Small intestine (tissue), 7 donors: ENCODE measurements around the gene SLC25A25. TPM values are rescaled to one million over a fixed set of nuclear protein-coding genes. Genes with fewer than 3 reads are reported as not detected.

Experiments
- DNase-seq, 2 donors: peaks; one replicate each; pipeline versions ENCODE4 v3.0.0 to v3.0.0-alpha.2; 2013
- FAIRE-seq: peaks from 2 replicates; lab custom pipeline; 2012; peaks lifted over from hg19 to GRCh38; lab: Jason Lieb, UNC
- H3K27ac ChIP-seq, 3 donors: one replicate each; pipeline ENCODE4 v1.5.1; 2013; ENCODE audit warnings: low read length in 2 of 3, mild to moderate bottlenecking in 2 of 3, control low read depth in 1 of 3, inconsistent platforms in 1 of 3, low read depth in 1 of 3, moderate library complexity in 1 of 3
- H3K27me3 ChIP-seq, 3 donors: one replicate each; pipeline ENCODE4 v1.6.1; 2013; ENCODE audit warnings: low read length in 3 of 3, inconsistent platforms in 1 of 3; ENCODE audit not compliant: control insufficient read depth in 3 of 3, insufficient read depth in 3 of 3
- H3K36me3 ChIP-seq, 3 donors: one replicate each; pipeline ENCODE4 v1.6.1; 2013; ENCODE audit warnings: low read length in 3 of 3, inconsistent platforms in 1 of 3, low read depth in 1 of 3, mild to moderate bottlenecking in 1 of 3, moderate library complexity in 1 of 3; ENCODE audit not compliant: control insufficient read depth in 3 of 3, insufficient read depth in 2 of 3
- H3K4me1 ChIP-seq, 3 donors: one replicate each; pipeline ENCODE4 v1.6.1; 2013; ENCODE audit warnings: low read length in 2 of 3, inconsistent platforms in 1 of 3, low read depth in 1 of 3, mild to moderate bottlenecking in 1 of 3, moderate library complexity in 1 of 3; ENCODE audit not compliant: control insufficient read depth in 3 of 3, insufficient read depth in 2 of 3
- H3K4me3 ChIP-seq, 3 donors: one replicate each; pipeline ENCODE4 v1.5.1; 2013; ENCODE audit warnings: low read length in 3 of 3, control low read depth in 1 of 3, inconsistent platforms in 1 of 3, low read depth in 1 of 3, mild to moderate bottlenecking in 1 of 3, moderate library complexity in 1 of 3
- H3K9me3 ChIP-seq, 2 donors: one replicate each; pipeline ENCODE4 v1.6.1; 2013; ENCODE audit warnings: low read depth in 1 of 2, low read length in 1 of 2; ENCODE audit not compliant: control insufficient read depth in 2 of 2, insufficient read depth in 1 of 2
- WGBS, 3 donors: extraction: QIAGEN DNeasy Blood & Tissue Kit; methylation state at CpG; one replicate each; pipeline ENCODE4 v1.1.7; 2013; 5-methylcytosine and 5-hydroxymethylcytosine counted together
- polyA plus RNA-seq, 4 donors: library from polyadenylated mRNA; stranded (reverse) in 3 of 4; unstranded in 1 of 4; fragments of 200-250 nt in 3 of 4; fragments of 120-200 nt in 1 of 4; gene quantifications; one replicate each; pipeline versions ENCODE4 v1.2.1 to v1.2.3, GENCODE V29; 2013
- donor health status: healthy with polysubstance abuse.
- donor health status: control.
- donor health status: control.
- donor health status: Bipolar disorder and iron deficiency.
- donor health status: healthy.

Gene SLC25A25
- polyA plus RNA-seq, 4 donors, result 15.5 to 26.2 (median 20.1) TPM

DNA sequence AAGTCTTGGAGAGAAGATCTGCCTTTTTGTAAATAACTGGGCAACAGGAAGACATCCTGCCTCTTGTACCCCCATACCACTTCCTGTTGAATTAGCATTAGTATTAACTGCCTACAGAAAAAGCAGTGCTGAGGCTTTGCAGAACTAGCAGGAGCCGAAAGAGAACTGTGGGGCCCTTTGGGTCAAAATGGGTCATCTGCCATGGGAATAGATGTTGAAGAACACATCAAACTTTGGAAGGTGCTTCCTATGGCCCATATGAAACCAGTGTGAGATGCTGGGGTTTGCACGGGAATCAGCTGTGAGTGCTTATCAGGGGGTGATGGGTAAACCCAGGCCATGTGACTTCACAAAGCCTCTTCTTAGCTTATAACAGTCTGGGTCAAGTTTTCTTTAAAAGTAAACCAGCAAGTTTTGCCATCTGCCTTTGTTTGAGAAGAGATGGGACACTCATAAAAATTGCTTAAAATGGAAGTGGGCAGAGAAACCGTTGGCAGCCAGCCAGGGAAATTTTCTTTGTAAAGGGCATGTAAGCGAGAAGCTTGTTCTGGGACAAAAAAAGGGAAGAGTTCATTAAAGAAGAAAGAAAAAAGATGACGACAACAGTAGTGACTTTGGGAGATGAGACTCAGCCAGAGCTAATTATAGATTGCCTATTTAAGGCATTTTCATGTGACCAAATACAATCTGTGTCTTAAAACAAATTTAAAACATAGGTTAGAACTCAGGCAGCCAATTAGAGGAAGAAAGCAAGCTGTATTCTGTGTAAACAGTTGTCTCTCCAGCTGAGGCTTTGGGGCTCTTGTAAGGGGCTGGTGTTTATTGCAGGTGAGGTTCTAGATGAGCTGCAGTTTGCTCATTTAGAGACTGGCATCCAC, 4.4 kb downstream of the SLC25A25 start:
- DNase-seq (peak; percentile 37 to 73), FAIRE-seq (no peak)
- Histone ChIP-seq H3K9me3 (no peaks in the 10 kb centered on the region), H3K27ac (peak overlapping the region; percentile 81 to 95 (median 83)), H3K4me1 (peaks cover 7 to 45% (median 26%) of the 10 kb centered on the region in 3 donors), H3K27me3 (no peaks in the 10 kb centered on the region), H3K36me3 (no peaks in the 10 kb centered on the region), H3K4me3 (peak overlapping the region in 2 of 3 donors; percentile 1 to 11)
- 5 to 10% (median 7%) methylated on average over 5 of the region's 5 CpGs for WGBS, 3 donors

DNA sequence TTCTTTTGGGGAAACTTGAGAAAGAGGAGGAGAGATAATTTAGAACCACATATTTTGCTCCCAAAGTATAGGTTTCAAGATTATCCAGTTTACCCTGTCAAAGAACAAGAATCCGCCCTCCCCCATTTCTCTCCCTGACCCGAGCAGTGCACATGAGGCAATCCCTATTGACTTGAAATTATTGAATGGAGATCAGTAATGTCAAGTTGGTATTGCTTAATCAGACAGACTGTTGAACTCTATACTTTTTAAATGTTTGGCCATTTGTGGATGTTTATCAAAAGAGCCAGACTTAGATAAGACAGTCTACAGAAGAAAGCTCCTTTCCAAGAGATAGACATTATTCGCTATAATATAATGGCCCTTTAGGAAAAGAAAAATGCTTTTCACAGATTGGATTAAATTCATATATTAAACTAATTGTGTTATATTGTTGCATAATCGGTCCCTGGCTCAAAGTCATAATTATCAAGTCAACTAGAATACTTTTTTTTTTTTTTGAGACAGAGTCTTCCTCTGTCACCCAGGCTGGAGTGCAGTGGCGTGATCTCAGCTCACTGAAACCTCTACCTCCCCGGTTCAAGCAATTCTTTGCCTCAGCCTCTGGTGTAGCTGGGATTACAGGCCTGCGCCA, 5.3 kb downstream of the SLC25A25 start:
- 61 to 69% (median 66%) methylated on average over 7 of the region's 7 CpGs for WGBS, 3 donors
- no peak for FAIRE-seq
- Histone ChIP-seq H3K4me3 (no peak overlapping the region), H3K4me1 (peaks cover 7 to 55% (median 28%) of the 10 kb centered on the region in 3 donors), H3K9me3 (no peaks in the 10 kb centered on the region), H3K36me3 (no peaks in the 10 kb centered on the region), H3K27me3 (no peaks in the 10 kb centered on the region), H3K27ac (peak overlapping the region; percentile 81 to 95 (median 83))
- peak; percentile 58 to 77 for DNase-seq

DNA sequence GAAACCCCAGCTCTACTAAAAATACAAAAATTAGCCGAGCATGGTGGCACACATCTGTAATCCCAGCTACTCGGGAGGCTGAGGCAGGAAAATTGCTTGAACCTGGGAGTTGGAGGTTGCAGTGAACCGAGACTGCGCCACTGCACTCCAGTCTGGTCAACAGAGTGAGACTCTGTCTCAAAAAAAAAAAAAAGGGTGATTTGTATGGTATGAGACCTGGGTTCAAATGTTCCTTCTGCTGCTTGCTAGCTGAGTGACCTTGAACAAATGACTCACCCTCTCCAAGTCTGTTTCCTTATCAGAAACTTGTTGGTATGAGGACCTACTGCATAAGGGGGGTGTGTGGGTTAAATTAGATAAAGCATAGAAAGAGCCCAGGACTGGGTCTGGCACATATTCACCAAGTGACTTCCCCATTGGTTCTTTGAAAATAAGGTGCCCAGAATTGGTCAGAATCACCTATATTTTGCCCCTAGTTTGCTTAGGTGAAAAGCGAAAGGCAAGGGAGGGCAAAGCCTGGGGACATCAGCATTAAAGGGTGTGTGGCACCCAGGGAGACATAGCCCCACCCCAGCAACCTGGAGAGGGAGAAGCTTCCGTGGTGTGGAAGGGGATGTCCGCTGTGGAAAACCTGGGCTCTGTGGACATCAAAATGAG, 9.9 kb downstream of the SLC25A25 start:
- no peak for FAIRE-seq
- peak; percentile 51 to 86 for DNase-seq
- H3K4me1 ChIP-seq, result peaks cover 5 to 68% (median 10%) of the 10 kb centered on the region in 3 donors

DNA sequence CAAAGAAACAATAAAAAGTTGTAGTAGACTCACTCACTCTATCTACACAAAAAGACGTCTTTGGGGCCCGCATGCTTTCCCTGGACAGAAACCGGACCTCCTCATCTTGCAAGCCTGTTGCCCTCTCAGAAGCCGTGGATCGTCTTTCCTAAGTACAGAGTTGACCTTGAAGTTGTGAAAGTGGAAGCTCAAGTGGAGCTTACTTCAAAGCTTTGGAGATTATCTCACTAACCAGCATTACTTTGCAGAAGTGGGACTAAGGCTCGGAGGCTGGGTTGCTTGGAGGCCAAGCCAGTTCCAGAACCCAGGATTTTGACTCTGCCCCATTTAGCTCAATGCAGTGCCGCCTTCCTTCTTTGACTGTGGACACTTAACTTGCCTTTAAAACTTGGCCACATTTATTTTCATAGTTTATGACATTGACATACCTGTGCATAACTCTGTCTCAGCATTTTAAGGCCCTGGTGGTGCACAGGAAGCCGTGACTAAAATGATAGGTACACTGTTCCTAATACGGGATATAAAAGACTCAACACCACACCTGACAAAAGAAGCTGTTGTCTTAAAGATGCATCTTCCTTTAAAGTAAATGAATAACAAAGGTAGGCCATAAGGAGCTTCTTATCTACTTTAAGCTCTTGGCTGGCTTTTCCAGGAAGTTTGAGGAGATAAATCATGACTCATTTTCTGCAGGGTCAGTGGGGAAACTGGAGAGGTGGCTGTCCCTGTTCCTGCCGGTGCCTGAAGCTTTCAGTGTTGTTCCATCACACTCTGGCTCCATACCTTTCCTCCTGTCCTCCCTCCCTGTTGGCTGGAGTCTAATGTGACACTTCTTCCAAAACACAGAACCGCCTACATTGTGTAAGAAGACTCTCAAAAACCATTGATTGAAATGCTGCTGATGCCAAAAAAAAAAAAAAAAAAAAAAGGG, 10.7 kb downstream of the SLC25A25 start:
- peak overlapping the region in 1 of 3 donors; percentile 2 for H3K4me3 ChIP-seq
- peaks cover 0 to 4% (median 2%) of the 10 kb centered on the region in 3 donors for H3K36me3 ChIP-seq
- FAIRE-seq (no peak), DNase-seq (peak; percentile 89 to 96)
- peak overlapping the region; percentile 87 to 97 (median 90) for H3K27ac ChIP-seq
- 6 to 40% (median 21%) methylated on average over 11 of the region's 11 CpGs for WGBS, 3 donors
- H3K27me3 ChIP-seq, result no peaks in the 10 kb centered on the region
- H3K9me3 ChIP-seq, result no peaks in the 10 kb centered on the region
- peaks cover 5 to 60% (median 8%) of the 10 kb centered on the region in 3 donors for H3K4me1 ChIP-seq

More for the DNA sequence above, 9.9 kb downstream of the SLC25A25 start:
- WGBS, 3 donors, result 62 to 73% (median 67%) methylated on average over 7 of the region's 7 CpGs
- no peaks in the 10 kb centered on the region for H3K27me3 ChIP-seq
- no peaks in the 10 kb centered on the region for H3K9me3 ChIP-seq
- peak overlapping the region in 1 of 3 donors; percentile 2 for H3K4me3 ChIP-seq
- peaks cover 0 to 4% (median 2%) of the 10 kb centered on the region in 3 donors for H3K36me3 ChIP-seq
- H3K27ac ChIP-seq, result peak overlapping the region; percentile 87 to 97 (median 90)

DNA sequence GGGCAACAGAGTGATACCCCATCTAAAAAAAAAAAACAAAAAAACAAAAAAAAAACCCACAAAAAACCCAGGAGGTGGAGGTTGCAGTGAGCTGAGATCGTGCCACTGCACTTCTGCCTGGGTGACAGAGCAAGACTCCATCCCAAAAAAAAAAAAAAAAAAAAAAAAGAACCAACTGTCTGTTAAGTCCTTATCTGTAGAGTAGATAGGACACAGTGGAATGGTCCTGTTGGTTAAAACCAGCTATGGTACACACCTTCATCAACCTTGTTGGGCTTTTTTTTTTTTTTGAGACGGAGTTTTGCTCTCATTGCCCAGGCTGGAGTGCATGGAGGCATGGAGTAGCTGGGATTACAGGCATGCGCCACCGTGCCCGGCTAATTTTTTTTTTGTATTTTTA, 12.2 kb downstream of the SLC25A25 start:
- Histone ChIP-seq H3K27ac (peak overlapping the region in 1 of 3 donors; percentile 87), H3K4me3 (no peak overlapping the region), H3K4me1 (peaks cover 5 to 56% (median 8%) of the 10 kb centered on the region in 3 donors), H3K27me3 (no peaks in the 10 kb centered on the region), H3K9me3 (no peaks in the 10 kb centered on the region), H3K36me3 (peaks cover 2 to 7% (median 2%) of the 10 kb centered on the region in 3 donors)
- DNase-seq (peak in 1 of 2 donors; percentile 58), FAIRE-seq (no peak)
- WGBS, 3 donors, result 54 to 80% (median 71%) methylated on average over 5 of the region's 5 CpGs

DNA sequence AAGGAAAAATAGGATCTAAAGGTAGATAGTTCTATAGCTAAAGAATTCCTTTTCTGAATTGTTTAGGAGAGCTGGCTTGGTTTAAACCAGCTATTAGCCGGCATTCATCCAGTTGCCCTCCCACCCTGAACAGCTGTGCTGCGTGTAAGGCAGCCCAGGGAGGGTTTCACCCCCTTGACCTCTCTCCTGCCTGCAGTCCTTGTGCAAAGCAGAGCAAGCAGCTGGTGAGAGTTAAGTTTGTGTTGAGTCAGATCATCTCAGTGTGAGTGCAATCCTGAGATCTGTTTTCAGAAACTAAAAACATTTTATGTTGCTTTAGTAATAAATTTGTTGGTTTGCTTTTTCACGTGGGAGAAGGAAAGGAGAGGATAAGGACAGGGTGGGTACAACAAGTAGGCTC, 13.0 kb downstream of the SLC25A25 start:
- no peak for FAIRE-seq
- Histone ChIP-seq H3K4me1 (peaks cover 5 to 56% (median 8%) of the 10 kb centered on the region in 3 donors), H3K9me3 (no peaks in the 10 kb centered on the region), H3K4me3 (no peak overlapping the region), H3K27ac (peak overlapping the region in 2 of 3 donors; percentile 43 to 84), H3K36me3 (peaks cover 2 to 7% (median 2%) of the 10 kb centered on the region in 3 donors), H3K27me3 (no peaks in the 10 kb centered on the region)
- 12 to 26% (median 24%) methylated on average over 3 of the region's 3 CpGs for WGBS, 3 donors
- DNase-seq, result peak in 1 of 2 donors; percentile 53

DNA sequence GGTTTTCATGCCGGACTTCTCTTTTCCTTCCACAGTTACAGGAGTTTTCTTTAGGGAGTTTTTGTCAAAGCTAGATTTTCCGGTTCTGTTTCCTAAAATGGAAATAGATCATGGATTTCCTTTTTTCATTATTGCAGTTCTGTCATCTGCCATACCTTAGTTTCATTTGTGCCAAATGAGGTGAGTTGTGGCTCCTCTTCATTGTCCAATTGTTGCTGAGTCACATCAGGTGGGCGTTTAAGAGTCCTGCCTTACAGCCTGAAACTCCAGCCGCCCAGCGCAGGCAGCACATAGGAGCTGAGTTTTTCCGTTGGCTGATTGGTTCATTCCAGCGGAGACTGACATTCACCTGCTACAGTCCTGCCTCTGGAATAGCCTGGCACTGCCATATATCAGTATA, 14.1 kb downstream of the SLC25A25 start:
- Histone ChIP-seq H3K9me3 (no peaks in the 10 kb centered on the region), H3K4me1 (peaks cover 2 to 53% (median 8%) of the 10 kb centered on the region in 3 donors), H3K4me3 (no peak overlapping the region), H3K27ac (peak overlapping the region; percentile 5 to 20 (median 9)), H3K27me3 (no peaks in the 10 kb centered on the region), H3K36me3 (peaks cover 2 to 7% (median 2%) of the 10 kb centered on the region in 3 donors)
- WGBS, 3 donors, result 69 to 77% (median 73%) methylated on average over 7 of the region's 7 CpGs
- FAIRE-seq (no peak), DNase-seq (no peak)
